ENCODE results near the gene LRRC47. TPM values are rescaled to one million over a fixed set of nuclear protein-coding genes. Genes with fewer than 3 reads are reported as not detected.
"Not testable (repeated sequence)": the region's sequence is repeated elsewhere in the genome, so short reads cannot be mapped to it uniquely, and the experiment has no call there.

Gene LRRC47
- total RNA-seq, 3 donors from 2014 or later, result 31.5 to 34.2 (median 34.2) TPM

DNA sequence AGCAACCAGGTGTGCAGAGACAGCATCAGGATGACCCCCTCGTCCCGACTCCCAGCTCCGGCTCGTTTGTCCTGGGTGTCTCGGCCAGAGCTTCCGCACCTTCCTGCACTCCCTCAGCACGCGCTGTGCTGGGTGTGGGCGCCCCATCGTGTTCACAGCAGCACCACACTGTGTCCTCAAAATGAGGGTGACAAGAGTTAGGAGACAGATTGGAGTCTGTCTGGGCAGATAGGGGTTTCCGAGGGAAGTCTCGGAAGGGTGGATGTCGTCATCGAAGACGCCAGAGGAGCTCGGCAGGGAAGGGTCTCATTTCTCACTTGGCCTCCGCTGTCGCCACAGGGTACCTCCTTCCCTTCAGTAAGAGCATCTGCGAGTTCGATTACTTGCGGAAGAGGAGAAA, 39.9 kb downstream of the LRRC47 start:
- intact Hi-C loops (cut with DNase I; ENCODE audit: low total_unique reads), result no loop called here
- Histone ChIP-seq H3K9me3 (no peaks in the 10 kb centered on the region), H3K36me3 (no peaks in the 10 kb centered on the region), H3K4me1 (no peaks in the 10 kb centered on the region), H3K4me3 (no peak overlapping the region), H3K27ac (no peak overlapping the region), H3K27me3 (peaks cover 0 to 43% of the 10 kb centered on the region in 2 donors)
- no peak for DNase-seq (ENCODE audit: low spot score in 2 of 2)
- TF ChIP-seq POLR2AphosphoS5 (IDR thresholded peaks at IDR 0.05) (no peak), POLR2A (IDR thresholded peaks at IDR 0.05) (no peak)
- TF ChIP-seq, protein P1, sequence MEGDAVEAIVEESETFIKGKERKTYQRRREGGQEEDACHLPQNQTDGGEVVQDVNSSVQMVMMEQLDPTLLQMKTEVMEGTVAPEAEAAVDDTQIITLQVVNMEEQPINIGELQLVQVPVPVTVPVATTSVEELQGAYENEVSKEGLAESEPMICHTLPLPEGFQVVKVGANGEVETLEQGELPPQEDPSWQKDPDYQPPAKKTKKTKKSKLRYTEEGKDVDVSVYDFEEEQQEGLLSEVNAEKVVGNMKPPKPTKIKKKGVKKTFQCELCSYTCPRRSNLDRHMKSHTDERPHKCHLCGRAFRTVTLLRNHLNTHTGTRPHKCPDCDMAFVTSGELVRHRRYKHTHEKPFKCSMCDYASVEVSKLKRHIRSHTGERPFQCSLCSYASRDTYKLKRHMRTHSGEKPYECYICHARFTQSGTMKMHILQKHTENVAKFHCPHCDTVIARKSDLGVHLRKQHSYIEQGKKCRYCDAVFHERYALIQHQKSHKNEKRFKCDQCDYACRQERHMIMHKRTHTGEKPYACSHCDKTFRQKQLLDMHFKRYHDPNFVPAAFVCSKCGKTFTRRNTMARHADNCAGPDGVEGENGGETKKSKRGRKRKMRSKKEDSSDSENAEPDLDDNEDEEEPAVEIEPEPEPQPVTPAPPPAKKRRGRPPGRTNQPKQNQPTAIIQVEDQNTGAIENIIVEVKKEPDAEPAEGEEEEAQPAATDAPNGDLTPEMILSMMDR (IDR thresholded peaks at IDR 0.05), result no peak

DNA sequence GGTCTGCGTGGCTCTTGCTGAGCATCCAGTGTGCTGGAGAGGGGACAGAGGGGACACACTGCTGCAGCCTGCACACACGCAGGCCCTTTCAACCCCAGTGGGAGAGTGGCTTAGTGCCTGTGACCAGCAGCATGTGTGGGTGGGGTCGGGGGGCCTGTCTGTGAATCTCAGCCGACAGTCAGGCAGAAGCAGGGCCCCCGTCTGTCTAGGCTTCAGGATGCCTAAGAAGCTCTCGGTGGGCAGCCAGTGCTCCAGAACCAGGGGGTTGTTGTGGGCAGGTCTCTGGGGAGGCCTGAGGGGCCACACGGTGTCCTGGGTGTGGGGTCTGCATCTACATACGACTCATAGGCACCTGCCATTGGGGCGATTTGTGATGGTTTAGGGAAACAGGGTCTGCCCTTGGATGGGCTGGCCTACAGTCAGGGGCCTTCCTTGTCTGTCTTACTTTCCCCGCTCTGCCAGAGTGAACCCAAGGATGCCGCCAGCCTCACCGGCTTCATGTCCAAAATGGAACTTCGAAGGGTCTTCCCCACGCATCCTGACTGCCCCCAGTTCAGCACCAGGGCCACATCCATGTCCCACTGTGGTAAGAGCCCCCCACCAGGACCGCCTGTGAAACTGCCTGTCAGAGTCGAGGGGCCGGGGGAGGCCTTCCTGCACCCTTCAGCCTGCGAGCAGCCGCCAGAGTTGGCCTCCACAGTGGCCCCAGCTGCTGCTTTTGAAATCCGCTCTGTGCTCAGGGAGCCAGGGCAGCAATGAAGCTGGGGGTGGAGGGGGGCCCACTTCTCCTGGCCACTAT, 42.4 kb downstream of the LRRC47 start:
- Histone ChIP-seq H3K27ac (no peak overlapping the region), H3K9me3 (no peaks in the 10 kb centered on the region), H3K4me1 (no peaks in the 10 kb centered on the region), H3K4me3 (no peak overlapping the region), H3K27me3 (peaks cover 0 to 26% of the 10 kb centered on the region in 2 donors), H3K36me3 (no peaks in the 10 kb centered on the region)
- DNase-seq (ENCODE audit: low spot score in 2 of 2), result no peak
- TF ChIP-seq POLR2AphosphoS5 (IDR thresholded peaks at IDR 0.05) (no peak), POLR2A (IDR thresholded peaks at IDR 0.05) (no peak)
- TF ChIP-seq, protein P1 (IDR thresholded peaks at IDR 0.05), result no peak
- intact Hi-C loops (cut with DNase I; ENCODE audit: low total_unique reads), result no loop called here

DNA sequence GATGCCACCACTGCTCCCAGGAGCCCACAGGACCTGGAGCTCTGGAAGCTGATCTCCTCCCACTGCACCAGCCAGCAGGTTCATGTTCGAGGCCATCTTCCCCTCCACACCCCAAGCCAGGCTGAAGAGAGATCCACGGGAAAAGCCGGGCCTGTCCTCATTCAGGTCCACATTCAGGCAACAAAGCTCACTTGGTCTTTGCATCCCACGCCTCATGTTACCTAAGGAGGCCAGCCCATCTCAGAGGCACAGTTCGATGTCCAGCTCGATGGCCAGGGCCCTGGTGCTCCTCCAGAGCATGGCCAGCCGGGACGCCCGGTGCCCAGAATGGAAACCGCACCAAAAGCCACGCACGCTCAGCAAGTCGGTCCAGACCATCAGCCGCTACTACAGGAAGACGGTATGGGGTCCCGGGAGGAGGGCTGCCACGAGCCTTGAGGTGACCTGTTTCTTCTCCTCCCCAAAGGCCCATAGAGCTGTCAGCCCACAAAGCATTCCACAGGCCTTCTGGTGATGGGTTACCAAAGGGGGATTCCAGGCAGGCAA, 43.8 kb downstream of the LRRC47 start, which contains the start of gene CCDC27:
Gene CCDC27, plus strand, starts transcription at position 51 of the 546 bp plus-strand sequence. Its CDS starts 32 bp downstream, at position 83.
- Histone ChIP-seq H3K9me3 (no peaks in the 10 kb centered on the region), H3K4me1 (no peaks in the 10 kb centered on the region), H3K27me3 (peaks cover 0 to 26% of the 10 kb centered on the region in 2 donors), H3K4me3 (no peak within 1 kb of the TSS), H3K27ac (no peak within 1 kb of the TSS), H3K36me3 (no peaks in the 10 kb centered on the region)
- intact Hi-C loops (cut with DNase I; ENCODE audit: low total_unique reads), result no loop called here
- no peak for DNase-seq (ENCODE audit: low spot score in 2 of 2)
- TF ChIP-seq, protein P1 (IDR thresholded peaks at IDR 0.05), result no peak
- no peak for TF ChIP-seq POLR2AphosphoS5 (IDR thresholded peaks at IDR 0.05)
- no peak for TF ChIP-seq POLR2A (IDR thresholded peaks at IDR 0.05)

DNA sequence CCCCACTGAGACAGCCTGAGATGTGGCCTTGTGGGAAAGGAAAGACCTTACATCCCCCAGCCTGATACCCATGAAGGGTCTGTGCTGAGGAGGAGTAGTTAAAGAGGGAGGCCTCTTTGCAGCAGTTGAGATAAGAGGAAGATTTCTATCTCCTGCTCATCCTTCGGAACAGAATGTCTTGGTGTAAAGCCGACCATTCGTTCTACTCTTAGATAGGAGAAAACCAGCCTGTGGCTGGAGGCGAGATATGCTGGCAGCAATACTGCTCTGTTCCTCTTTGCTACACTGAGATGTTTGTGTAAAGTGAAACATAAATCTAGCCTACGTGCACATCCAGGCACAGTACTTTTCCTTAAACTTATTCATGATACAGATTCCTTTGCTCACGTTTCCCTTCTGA, 45.6 kb downstream of the LRRC47 start:
- no peaks in the 10 kb centered on the region for H3K4me1 ChIP-seq
- no peaks in the 10 kb centered on the region for H3K9me3 ChIP-seq
- TF ChIP-seq POLR2A (IDR thresholded peaks at IDR 0.05) (no peak), POLR2AphosphoS5 (IDR thresholded peaks at IDR 0.05) (no peak)
- TF ChIP-seq, protein P1 (IDR thresholded peaks at IDR 0.05), result no peak
- H3K36me3 ChIP-seq, result no peaks in the 10 kb centered on the region
- DNase-seq (ENCODE audit: low spot score in 2 of 2), result no peak
- no peak overlapping the region for H3K4me3 ChIP-seq
- H3K27me3 ChIP-seq, result peaks cover 0 to 24% of the 10 kb centered on the region in 2 donors
- no peak overlapping the region for H3K27ac ChIP-seq
- intact Hi-C loops (cut with DNase I; ENCODE audit: low total_unique reads), result no loop called here

DNA sequence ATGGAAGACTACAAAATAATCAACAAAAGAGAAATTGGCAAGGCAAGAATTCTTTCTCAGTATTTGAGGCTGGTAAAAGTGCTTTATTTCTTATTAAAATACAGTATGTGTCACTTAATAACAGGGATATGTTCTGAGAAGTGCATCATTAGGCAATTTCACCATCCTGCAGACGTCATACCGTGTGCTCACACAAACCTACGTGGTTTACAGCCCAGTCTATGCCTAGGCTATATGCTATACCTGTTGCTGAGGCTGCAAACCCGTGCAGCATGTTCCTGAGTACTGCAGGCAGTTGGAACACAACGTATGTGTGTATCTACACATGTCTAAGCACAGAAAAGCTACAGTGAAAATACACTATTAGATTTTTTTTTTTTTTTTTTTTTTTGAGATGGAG, 46.8 kb downstream of the LRRC47 start:
- intact Hi-C loops (cut with DNase I; ENCODE audit: low total_unique reads), result no loop called here

DNA sequence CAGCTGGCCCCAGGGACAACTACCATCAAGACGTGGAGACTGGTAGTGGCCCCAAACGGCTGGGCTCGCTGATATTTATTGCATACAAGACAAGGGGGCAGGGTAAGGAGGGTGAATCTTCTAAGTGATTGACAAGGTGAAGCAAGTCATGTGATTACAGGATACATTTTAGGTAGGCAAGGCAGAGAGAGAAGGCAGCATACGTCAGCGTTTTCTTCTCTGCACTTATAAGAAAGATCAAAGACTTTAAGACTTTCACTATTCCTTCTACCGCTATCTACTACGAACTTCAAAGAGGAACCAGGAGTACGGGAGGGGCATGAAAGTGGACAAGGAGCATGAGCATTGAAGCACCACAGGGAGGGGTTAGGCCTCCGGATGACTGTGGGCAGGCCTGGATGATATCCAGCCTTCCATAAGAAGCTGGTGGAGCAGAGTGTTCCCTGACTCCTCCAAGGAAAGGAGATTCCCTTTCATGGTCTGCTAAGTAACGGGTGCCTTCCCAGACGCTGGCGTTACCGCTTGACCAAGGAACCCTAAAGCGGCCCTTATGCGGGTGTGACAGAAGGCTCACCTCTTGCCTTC, 47.9 kb downstream of the LRRC47 start:
- H3K27me3 ChIP-seq; H3K4me3 ChIP-seq; DNase-seq (ENCODE audit: low spot score in 2 of 2); H3K27ac ChIP-seq; H3K36me3 ChIP-seq; intact Hi-C loops (cut with DNase I; ENCODE audit: low total_unique reads); H3K9me3 ChIP-seq; H3K4me1 ChIP-seq: not testable (repeated sequence)

More for the DNA sequence above, 46.8 kb downstream of the LRRC47 start:
- no peaks in the 10 kb centered on the region for H3K36me3 ChIP-seq
- H3K9me3 ChIP-seq, result no peaks in the 10 kb centered on the region
- no peak overlapping the region for H3K27ac ChIP-seq
- DNase-seq (ENCODE audit: low spot score in 2 of 2), result no peak
- H3K27me3 ChIP-seq, result peaks cover 0 to 12% of the 10 kb centered on the region in 2 donors
- no peaks in the 10 kb centered on the region for H3K4me1 ChIP-seq
- TF ChIP-seq POLR2AphosphoS5 (IDR thresholded peaks at IDR 0.05), result no peak
- TF ChIP-seq, protein P1 (IDR thresholded peaks at IDR 0.05), result no peak
- no peak for TF ChIP-seq POLR2A (IDR thresholded peaks at IDR 0.05)
- H3K4me3 ChIP-seq, result no peak overlapping the region
